Activated T-cell treated with anti-CD3 and anti-CD28 coated beads, Interleukin-2, amount 50 U/mL, for 72 hours (primary cell): ENCODE measurements around the gene CERT1. TPM values are rescaled to one million over a fixed set of nuclear protein-coding genes. Genes with fewer than 3 reads are reported as not detected.
"Not testable (repeated sequence)": the region's sequence is repeated elsewhere in the genome, so short reads cannot be mapped to it uniquely, and the experiment has no call there.

Experiments
- ATAC-seq, 2 donors: fragments of 150-1000 bp; cut with Tn5 transposase; replicated peaks in 1 of 2; 2 replicates each; pipeline ENCODE4 v1.10.0; 2021; ENCODE audit warnings: moderate library complexity in 2 of 2, mild to moderate bottlenecking in 1 of 2
- DNase-seq, 2 donors: peaks; one replicate each; pipeline ENCODE4 v3.0.0; 2021 to 2022; ENCODE audit warnings: mixed read lengths in 1 of 2
- H3K27ac Mint-ChIP-seq: one replicate; pipeline ENCODE4 v1.8.0; 2022; ENCODE audit warnings: mild to moderate bottlenecking, moderate library complexity, mixed read lengths
- H3K27me3 Mint-ChIP-seq: one replicate; pipeline ENCODE4 v1.8.0; 2022; ENCODE audit warnings: low read depth, mixed read lengths
- H3K36me3 Mint-ChIP-seq, 2 donors: one replicate each; pipeline ENCODE4 v1.8.0; 2022; ENCODE audit warnings: mixed read lengths in 2 of 2, mild to moderate bottlenecking in 1 of 2; ENCODE audit not compliant: insufficient read depth in 2 of 2
- H3K4me1 Mint-ChIP-seq: one replicate; pipeline ENCODE4 v1.8.0; 2022; ENCODE audit warnings: low read depth, mixed read lengths
- H3K4me3 Mint-ChIP-seq, 2 donors: one replicate each; pipeline ENCODE4 v1.8.0; 2022; ENCODE audit warnings: mild to moderate bottlenecking in 2 of 2, mixed read lengths in 2 of 2, moderate library complexity in 2 of 2
- H3K9me3 Mint-ChIP-seq, 2 donors: one replicate each; pipeline ENCODE4 v1.8.0; 2022; ENCODE audit warnings: mixed read lengths in 2 of 2
- total RNA-seq, 2 donors: library from RNA; stranded (reverse); gene quantifications; one replicate each; pipeline ENCODE4 v1.2.3, GENCODE V29; 2022

CERT1 gene
- total RNA-seq, 2 donors from 2014 or later = 31.9 to 34.9 TPM

GRCh38 chr5:75496026-75496425 is 15.4 kb downstream of the CERT1 start:
- H3K27ac Mint-ChIP-seq = no peak overlapping the region
- DNase-seq (no peak), ATAC-seq (no peak)
- H3K4me3 Mint-ChIP-seq = no peak overlapping the region
- no peaks in the 10 kb centered on the region for H3K9me3 Mint-ChIP-seq
- H3K27me3 Mint-ChIP-seq = no peaks in the 10 kb centered on the region
- H3K4me1 Mint-ChIP-seq = peaks cover 17% of the 10 kb centered on the region
- H3K36me3 Mint-ChIP-seq = peaks cover 15 to 32% of the 10 kb centered on the region in 2 donors

GRCh38 chr5:75491621-75492020 is 19.8 kb downstream of the CERT1 start:
- no peaks in the 10 kb centered on the region for H3K27me3 Mint-ChIP-seq
- no peak overlapping the region for H3K27ac Mint-ChIP-seq
- H3K4me1 Mint-ChIP-seq = peaks cover 12% of the 10 kb centered on the region
- H3K36me3 Mint-ChIP-seq = peaks cover 20 to 39% of the 10 kb centered on the region in 2 donors
- H3K9me3 Mint-ChIP-seq = peaks cover 3 to 13% of the 10 kb centered on the region in 2 donors
- H3K4me3 Mint-ChIP-seq = no peak overlapping the region
- DNase-seq (no peak), ATAC-seq (no peak)

- H3K27me3 Mint-ChIP-seq = not testable (repeated sequence)
Observed at GRCh38 chr5:75489847-75490246, 21.6 kb downstream of the CERT1 start.

GRCh38 chr5:75484605-75485004 is 26.8 kb downstream of the CERT1 start:
- no peak overlapping the region for H3K27ac Mint-ChIP-seq
- H3K4me1 Mint-ChIP-seq = peaks cover 17% of the 10 kb centered on the region
- H3K9me3 Mint-ChIP-seq = peaks cover 11 to 22% of the 10 kb centered on the region in 2 donors
- H3K36me3 Mint-ChIP-seq = peaks cover 27 to 46% of the 10 kb centered on the region in 2 donors
- H3K27me3 Mint-ChIP-seq = no peaks in the 10 kb centered on the region
- ATAC-seq = no peak
- DNase-seq = no peak
- H3K4me3 Mint-ChIP-seq = no peak overlapping the region

More at GRCh38 chr5:75489847-75490246, 21.6 kb downstream of the CERT1 start:
- not testable (repeated sequence) for H3K27ac Mint-ChIP-seq, ATAC-seq, H3K4me3 Mint-ChIP-seq, DNase-seq
- H3K9me3 Mint-ChIP-seq = peaks cover 5 to 15% of the 10 kb centered on the region in 2 donors
- H3K36me3 Mint-ChIP-seq = peaks cover 25 to 47% of the 10 kb centered on the region in 2 donors
- H3K4me1 Mint-ChIP-seq = peaks cover 11% of the 10 kb centered on the region

GRCh38 chr5:75482482-75482881 is 28.9 kb downstream of the CERT1 start:
- Mint-ChIP-seq H3K27me3 (no peaks in the 10 kb centered on the region), H3K27ac (no peak overlapping the region), H3K4me1 (peaks cover 26% of the 10 kb centered on the region), H3K9me3 (peaks cover 8 to 16% of the 10 kb centered on the region in 2 donors), H3K36me3 (peaks cover 20 to 33% of the 10 kb centered on the region in 2 donors), H3K4me3 (no peak overlapping the region)
- ATAC-seq (peak in 1 of 2 donors; percentile 36), DNase-seq (no peak)

- no peaks in the 10 kb centered on the region for H3K27me3 Mint-ChIP-seq
- H3K27ac Mint-ChIP-seq = peak overlapping the region; percentile 11
- ATAC-seq (no peak), DNase-seq (no peak)
- no peak overlapping the region for H3K4me3 Mint-ChIP-seq
- H3K4me1 Mint-ChIP-seq = peaks cover 17% of the 10 kb centered on the region
- H3K9me3 Mint-ChIP-seq = peaks cover 8 to 11% of the 10 kb centered on the region in 2 donors
- H3K36me3 Mint-ChIP-seq = peaks cover 17 to 26% of the 10 kb centered on the region in 2 donors
Observed at GRCh38 chr5:75481024-75481423, 30.4 kb downstream of the CERT1 start.

GRCh38 chr5:75475364-75475763 is 36.1 kb downstream of the CERT1 start:
- H3K9me3 Mint-ChIP-seq = peaks cover 0 to 4% of the 10 kb centered on the region in 2 donors
- no peaks in the 10 kb centered on the region for H3K27me3 Mint-ChIP-seq
- H3K4me3 Mint-ChIP-seq = no peak overlapping the region
- peaks cover 7 to 10% of the 10 kb centered on the region in 2 donors for H3K36me3 Mint-ChIP-seq
- DNase-seq = no peak
- H3K4me1 Mint-ChIP-seq = peaks cover 10% of the 10 kb centered on the region
- H3K27ac Mint-ChIP-seq = no peak overlapping the region
- no peak for ATAC-seq

- peaks cover 16 to 25% of the 10 kb centered on the region in 2 donors for H3K36me3 Mint-ChIP-seq
- ATAC-seq (no peak), DNase-seq (no peak)
- H3K4me3 Mint-ChIP-seq = no peak overlapping the region
- H3K27me3 Mint-ChIP-seq = no peaks in the 10 kb centered on the region
- H3K9me3 Mint-ChIP-seq = peaks cover 9 to 11% of the 10 kb centered on the region in 2 donors
- peaks cover 7% of the 10 kb centered on the region for H3K4me1 Mint-ChIP-seq
- no peak overlapping the region for H3K27ac Mint-ChIP-seq
Observed at GRCh38 chr5:75473463-75473862, 38.0 kb downstream of the CERT1 start.

GRCh38 chr5:75472973-75473372 is 38.5 kb downstream of the CERT1 start:
- Mint-ChIP-seq H3K4me3 (no peak overlapping the region), H3K4me1 (peaks cover 3% of the 10 kb centered on the region), H3K27ac (no peak overlapping the region), H3K36me3 (peaks cover 16 to 25% of the 10 kb centered on the region in 2 donors), H3K27me3 (no peaks in the 10 kb centered on the region), H3K9me3 (peaks cover 9 to 11% of the 10 kb centered on the region in 2 donors)
- ATAC-seq = no peak
- no peak for DNase-seq

- H3K27me3 Mint-ChIP-seq = no peaks in the 10 kb centered on the region
- peaks cover 8% of the 10 kb centered on the region for H3K4me1 Mint-ChIP-seq
- H3K9me3 Mint-ChIP-seq = peaks cover 9 to 11% of the 10 kb centered on the region in 2 donors
- H3K36me3 Mint-ChIP-seq = peaks cover 16 to 25% of the 10 kb centered on the region in 2 donors
- DNase-seq (no peak), ATAC-seq (no peak)
- no peak overlapping the region for H3K4me3 Mint-ChIP-seq
- H3K27ac Mint-ChIP-seq = no peak overlapping the region
Observed at GRCh38 chr5:75471193-75471592, 40.2 kb downstream of the CERT1 start.

GRCh38 chr5:75469017-75469416 is 42.4 kb downstream of the CERT1 start:
- no peak overlapping the region for H3K4me3 Mint-ChIP-seq
- peaks cover 9 to 11% of the 10 kb centered on the region in 2 donors for H3K9me3 Mint-ChIP-seq
- H3K27me3 Mint-ChIP-seq = no peaks in the 10 kb centered on the region
- H3K36me3 Mint-ChIP-seq = peaks cover 16 to 25% of the 10 kb centered on the region in 2 donors
- H3K4me1 Mint-ChIP-seq = peaks cover 23% of the 10 kb centered on the region
- DNase-seq (no peak), ATAC-seq (no peak)
- H3K27ac Mint-ChIP-seq = no peak overlapping the region

GRCh38 chr5:75468593-75468992 is 42.8 kb downstream of the CERT1 start:
- peaks cover 23% of the 10 kb centered on the region for H3K4me1 Mint-ChIP-seq
- no peak for ATAC-seq
- peaks cover 16 to 25% of the 10 kb centered on the region in 2 donors for H3K36me3 Mint-ChIP-seq
- H3K9me3 Mint-ChIP-seq = peaks cover 9 to 11% of the 10 kb centered on the region in 2 donors
- H3K4me3 Mint-ChIP-seq = no peak overlapping the region
- no peak for DNase-seq
- H3K27me3 Mint-ChIP-seq = no peaks in the 10 kb centered on the region
- H3K27ac Mint-ChIP-seq = no peak overlapping the region

GRCh38 chr5:75466006-75466716 is 45.3 kb downstream of the CERT1 start:
- Mint-ChIP-seq H3K27ac (no peak overlapping the region), H3K36me3 (peaks cover 13 to 25% of the 10 kb centered on the region in 2 donors), H3K9me3 (peaks cover 9 to 13% of the 10 kb centered on the region in 2 donors), H3K4me1 (peaks cover 36% of the 10 kb centered on the region), H3K4me3 (no peak overlapping the region), H3K27me3 (no peaks in the 10 kb centered on the region)
- no peak for ATAC-seq
- DNase-seq = no peak
